CD14-positive monocyte (primary cell): ENCODE data around the gene ADAMTS17. TPM values are rescaled to one million over a fixed set of nuclear protein-coding genes. Genes with fewer than 3 reads are reported as not detected.

Experiments used
- DNase-seq, 3 donors: peaks; one replicate each; pipeline ENCODE4 v3.0.0-alpha.2; 2011 to 2022
- H2AFZ ChIP-seq: 2 replicates; pipeline ENCODE4 v1.6.0; 2012; ENCODE audit warnings: mild to moderate bottlenecking, low read depth, low read length, inconsistent platforms; ENCODE audit not compliant: insufficient read depth, poor library complexity, severe bottlenecking
- H3K27ac ChIP-seq, 2 donors: 1 replicate in 1 of 2; 2 replicates in 1 of 2; pipeline ENCODE4 v1.5.1; 2012 to 2013; ENCODE audit warnings: low read length in 2 of 2, control low read depth in 1 of 2, inconsistent platforms in 1 of 2, low read depth in 1 of 2, mild to moderate bottlenecking in 1 of 2
- H3K27me3 ChIP-seq, 2 donors: one replicate each; pipeline versions ENCODE4 v1.6.0 to v1.6.1; 2011 to 2013; ENCODE audit warnings: low read length in 2 of 2; ENCODE audit not compliant: control insufficient read depth in 2 of 2, insufficient read depth in 2 of 2
- H3K36me3 ChIP-seq, 2 donors: replicated peaks in 1 of 2; 1 replicate in 1 of 2; 2 replicates in 1 of 2; pipeline versions ENCODE4 v1.5.1 to v1.6.1; 2012 to 2013; ENCODE audit warnings: low read length in 2 of 2, control low read depth in 1 of 2, inconsistent platforms in 1 of 2, mild to moderate bottlenecking in 1 of 2; ENCODE audit not compliant: insufficient read depth in 2 of 2, control insufficient read depth in 1 of 2
- H3K4me1 ChIP-seq, 2 donors: 1 replicate in 1 of 2; 2 replicates in 1 of 2; pipeline versions ENCODE4 v1.5.1 to v1.6.1; 2012 to 2013; ENCODE audit warnings: low read length in 2 of 2, control low read depth in 1 of 2, inconsistent platforms in 1 of 2, mild to moderate bottlenecking in 1 of 2, moderate library complexity in 1 of 2; ENCODE audit not compliant: insufficient read depth in 2 of 2, control insufficient read depth in 1 of 2
- H3K4me2 ChIP-seq: replicated peaks from 2 replicates; pipeline ENCODE3; 2012; ENCODE audit warnings: low read length, moderate library complexity, mild to moderate bottlenecking; ENCODE audit not compliant: poor library complexity, severe bottlenecking; ENCODE audit errors: extremely low read depth
- H3K4me3 ChIP-seq, 3 experiments: fragments of 200-600 bp in 1 of 3; sonication (generic) in 1 of 3; replicated peaks in 1 of 3; 1 replicate in 2 of 3; 2 replicates in 1 of 3; pipeline ENCODE4 v1.5.1; 2011 to 2013; ENCODE audit warnings: low read length in 3 of 3, mild to moderate bottlenecking in 3 of 3, control low read depth in 2 of 3, low read depth in 2 of 3, inconsistent platforms in 1 of 3, moderate library complexity in 1 of 3
- H3K79me2 ChIP-seq: 2 replicates; pipeline ENCODE4 v1.6.0; 2012; ENCODE audit warnings: mild to moderate bottlenecking, control low read depth, inconsistent platforms, low read length, moderate library complexity; ENCODE audit not compliant: insufficient read depth
- H3K9ac ChIP-seq: 2 replicates; pipeline ENCODE4 v1.6.0; 2017; ENCODE audit warnings: low read length, mild to moderate bottlenecking; ENCODE audit not compliant: insufficient read depth, poor library complexity, severe bottlenecking
- H3K9me3 ChIP-seq, 2 donors: replicated peaks in 1 of 2; 1 replicate in 1 of 2; 2 replicates in 1 of 2; pipeline versions ENCODE4 v1.5.1 to v1.6.1; 2012 to 2013; ENCODE audit warnings: low read length in 2 of 2, control low read depth in 1 of 2; ENCODE audit not compliant: control insufficient read depth in 1 of 2, insufficient read depth in 1 of 2
- H4K20me1 ChIP-seq: 2 replicates; pipeline ENCODE4 v1.6.0; 2012; ENCODE audit warnings: mild to moderate bottlenecking, low read length, control low read depth, moderate library complexity; ENCODE audit not compliant: insufficient read depth
- H3K27ac Mint-ChIP-seq, 7 donors: one replicate each; pipeline ENCODE4 v1.8.0; 2020; ENCODE audit warnings: mild to moderate bottlenecking in 7 of 7, mixed read lengths in 7 of 7, moderate library complexity in 6 of 7, inconsistent platforms in 2 of 7
- H3K27me3 Mint-ChIP-seq, 3 donors: one replicate each; pipeline ENCODE4 v1.8.0; 2021 to 2022; ENCODE audit warnings: low read depth in 3 of 3, mild to moderate bottlenecking in 3 of 3, mixed read lengths in 3 of 3, moderate library complexity in 3 of 3, inconsistent platforms in 1 of 3
- H3K36me3 Mint-ChIP-seq, 2 donors: one replicate each; pipeline ENCODE4 v1.8.0; 2020; ENCODE audit warnings: mixed read lengths in 2 of 2, inconsistent platforms in 1 of 2, mild to moderate bottlenecking in 1 of 2
- H3K4me1 Mint-ChIP-seq: one replicate; pipeline ENCODE4 v1.8.0; 2020; ENCODE audit warnings: mild to moderate bottlenecking, mixed read lengths
- H3K4me3 Mint-ChIP-seq, 2 donors: one replicate each; pipeline ENCODE4 v1.8.0; 2020; ENCODE audit warnings: mild to moderate bottlenecking in 2 of 2, mixed read lengths in 2 of 2, moderate library complexity in 1 of 2
- H3K9me3 Mint-ChIP-seq, 7 donors: one replicate each; pipeline ENCODE4 v1.8.0; 2020 to 2022; ENCODE audit warnings: mixed read lengths in 7 of 7, mild to moderate bottlenecking in 6 of 7, moderate library complexity in 6 of 7, inconsistent platforms in 2 of 7
- CTCF ChIP-seq: fragments of 200-600 bp; IDR thresholded peaks from one replicate; pipeline ENCODE4 v1.8.0; 2022; ENCODE audit warnings: antibody characterized with exemption, mild to moderate bottlenecking
- WGBS: methylation state at CpG from one replicate; pipeline ENCODE4 v1.1.5; 2013; ENCODE audit warnings: missing lambda C conversion rate; ENCODE audit not compliant: insufficient coverage; 5-methylcytosine and 5-hydroxymethylcytosine counted together
- intact Hi-C, 2 donors: fragments of 100-400 bp; cut with micrococcal nuclease; formaldehyde crosslinking; loops; one replicate each; pipeline versions ENCODE4 v1.15.0 to v1.15.1; 2023
- polyA plus RNA-seq, 3 donors: library from polyadenylated mRNA; depleted of rRNA in 1 of 3; unstranded in 2 of 3; stranded (reverse) in 1 of 3; fragments of 300-500 nt in 2 of 3; fragments of >200 nt in 1 of 3; fragmentation: Illumina TruSeq in 2 of 3; gene quantifications; 1 replicate in 2 of 3; 2 replicates in 1 of 3; pipeline ENCODE4 v1.2.3, GENCODE V29; 2012 to 2021

Gene ADAMTS17
- polyA plus RNA-seq, 3 donors = 0.03 to 0.25 TPM; not detected in 1

GRCh38 chr15:100215031-100215842, 126.5 kb downstream of the ADAMTS17 start:
- Histone ChIP-seq H4K20me1 (no peaks in the 10 kb centered on the region), H3K27ac (no peak overlapping the region), H3K4me3 (no peak overlapping the region), H3K9me3 (no peaks in the 10 kb centered on the region), H3K36me3 (no peaks in the 10 kb centered on the region), H3K4me2 (no peak overlapping the region), H3K9ac (no peak overlapping the region), H3K4me1 (no peaks in the 10 kb centered on the region), H3K27me3 (no peaks in the 10 kb centered on the region), H3K79me2 (no peaks in the 10 kb centered on the region), H2AFZ (no peak overlapping the region)
- TF ChIP-seq CTCF = no peak
- WGBS = 90% methylated on average over 10 of the region's 13 CpGs
- DNase-seq = no peak
- Mint-ChIP-seq H3K27ac (no peak overlapping the region), H3K4me1 (no peaks in the 10 kb centered on the region), H3K4me3 (no peak overlapping the region), H3K27me3 (peaks cover 6 to 8% (median 6%) of the 10 kb centered on the region in 3 donors), H3K36me3 (no peaks in the 10 kb centered on the region), H3K9me3 (peaks cover 0 to 6% (median 3%) of the 10 kb centered on the region in 7 donors)
- intact Hi-C loops = no loop called here

GRCh38 chr15:100211855-100212850, 129.6 kb downstream of the ADAMTS17 start:
- 81% methylated on average over 6 of the region's 11 CpGs for WGBS
- Histone ChIP-seq H3K4me1 (no peaks in the 10 kb centered on the region), H3K4me2 (no peak overlapping the region), H3K36me3 (no peaks in the 10 kb centered on the region), H3K9ac (no peak overlapping the region), H3K27ac (no peak overlapping the region), H2AFZ (no peak overlapping the region), H3K9me3 (peaks cover 0 to 5% of the 10 kb centered on the region in 2 donors), H3K27me3 (no peaks in the 10 kb centered on the region), H4K20me1 (no peaks in the 10 kb centered on the region), H3K79me2 (no peaks in the 10 kb centered on the region), H3K4me3 (no peak overlapping the region)
- H3K9me3 Mint-ChIP-seq = peaks cover 3 to 15% (median 5%) of the 10 kb centered on the region in 7 donors
- no peak for DNase-seq
- no peak overlapping the region for H3K27ac Mint-ChIP-seq
- H3K4me3 Mint-ChIP-seq = no peak overlapping the region
- TF ChIP-seq CTCF = no peak
- intact Hi-C loops = no loop called here
- no peaks in the 10 kb centered on the region for H3K4me1 Mint-ChIP-seq
- H3K36me3 Mint-ChIP-seq = no peaks in the 10 kb centered on the region
- peaks cover 5 to 6% (median 5%) of the 10 kb centered on the region in 3 donors for H3K27me3 Mint-ChIP-seq
